Measurements from ENCODE around the gene FYB2. TPM values are rescaled to one million over a fixed set of nuclear protein-coding genes. Genes with fewer than 3 reads are reported as not detected.

The FYB2 gene, protein sequence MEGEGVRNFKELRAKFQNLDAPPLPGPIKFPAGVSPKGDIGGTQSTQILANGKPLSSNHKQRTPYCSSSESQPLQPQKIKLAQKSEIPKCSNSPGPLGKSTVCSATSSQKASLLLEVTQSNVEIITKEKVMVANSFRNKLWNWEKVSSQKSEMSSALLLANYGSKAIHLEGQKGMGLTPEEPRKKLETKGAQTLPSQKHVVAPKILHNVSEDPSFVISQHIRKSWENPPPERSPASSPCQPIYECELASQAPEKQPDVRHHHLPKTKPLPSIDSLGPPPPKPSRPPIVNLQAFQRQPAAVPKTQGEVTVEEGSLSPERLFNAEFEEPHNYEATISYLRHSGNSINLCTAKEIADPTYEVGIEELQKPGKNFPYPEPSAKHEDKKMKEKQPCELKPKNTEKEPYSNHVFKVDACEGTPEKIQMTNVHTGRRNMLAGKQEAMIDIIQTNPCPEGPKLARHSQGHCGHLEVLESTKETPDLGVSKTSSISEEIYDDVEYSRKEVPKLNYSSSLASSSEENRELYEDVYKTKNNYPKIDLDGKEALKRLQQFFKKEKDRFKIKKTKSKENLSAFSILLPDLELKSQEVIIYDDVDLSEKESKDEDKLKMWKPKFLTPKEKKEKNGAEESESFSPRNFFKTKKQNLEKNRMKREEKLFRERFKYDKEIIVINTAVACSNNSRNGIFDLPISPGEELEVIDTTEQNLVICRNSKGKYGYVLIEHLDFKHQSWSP
- not detected in 2 replicates for total RNA-seq (2014; rRNA removed; shearing (Covaris generic))

DNA sequence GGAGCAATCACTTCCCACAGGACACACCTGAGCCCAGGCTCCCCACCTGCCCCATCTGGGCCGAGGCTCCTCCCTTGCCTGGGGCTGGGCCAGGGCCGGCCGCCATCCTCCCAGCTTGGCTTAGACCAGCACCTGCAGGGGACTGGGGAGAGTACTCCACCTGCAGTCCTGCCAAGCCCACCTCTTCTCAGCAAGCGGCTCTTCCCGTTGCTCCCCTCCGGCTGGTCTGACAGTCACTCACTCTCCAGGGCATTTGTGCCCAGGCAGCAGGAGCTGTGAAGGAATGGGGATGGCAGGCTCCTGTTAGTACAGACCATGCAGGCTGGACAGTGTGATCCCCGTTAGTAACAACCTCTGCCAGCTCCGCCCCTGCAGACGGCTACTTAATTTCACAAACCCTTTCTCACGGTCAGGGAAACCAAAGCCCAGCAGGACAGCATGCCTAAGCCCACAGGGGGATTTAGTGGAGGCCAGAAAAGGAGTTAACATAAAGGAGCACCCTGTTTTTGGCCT lies at the start of gene FYB2:
Gene FYB2, minus strand, starts transcription at position 18 of the 513 bp plus-strand sequence. CDS start 114 bp downstream, outside the sequence.

DNA sequence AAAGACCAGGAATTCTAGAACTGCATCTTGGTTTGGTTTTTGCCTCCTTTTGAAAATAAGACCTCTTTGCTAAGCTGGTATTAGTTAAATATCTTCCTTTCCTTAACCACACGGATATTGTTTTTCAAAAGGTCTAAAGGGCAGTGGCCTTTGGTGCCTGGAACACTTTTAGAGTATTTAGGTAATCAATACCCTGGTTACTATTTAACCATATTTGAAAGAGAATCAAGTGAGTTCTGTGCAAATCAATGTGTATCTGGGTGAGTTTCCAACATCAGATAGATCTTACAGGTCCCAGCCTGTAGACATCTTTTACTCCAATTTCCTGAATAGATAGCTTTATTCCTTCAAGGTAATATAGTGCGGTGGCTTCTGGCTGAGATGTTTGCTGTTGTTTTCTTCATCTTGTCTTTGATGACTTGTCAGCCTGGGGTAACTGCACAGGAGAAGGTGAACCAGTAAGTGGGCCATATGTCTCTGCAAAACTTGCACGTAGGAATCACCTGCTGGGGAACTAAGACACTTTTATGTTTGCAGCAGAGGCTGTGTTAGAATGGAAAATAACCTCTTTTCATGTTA lies 35.4 kb upstream of the FYB2 start, which contains the start of gene C8A:
Gene C8A, plus strand, starts transcription at position 277 of the 579 bp plus-strand sequence. Its CDS starts 105 bp downstream, at position 382.

Other genes with a start within 250 kb of the FYB2 start
- 8.4 and 9.6 TPM in 2 replicates for gene PLPP3, start 239.8 kb downstream of the FYB2 start, total RNA-seq (2014; rRNA removed; shearing (Covaris generic))
- 1.6 and 2.0 TPM in 2 replicates for gene PRKAA2, start 174.1 kb downstream of the FYB2 start, total RNA-seq (2014; rRNA removed; shearing (Covaris generic))
- not detected in 2 replicates for gene C8A, start 35.4 kb upstream of the FYB2 start, total RNA-seq (2014; rRNA removed; shearing (Covaris generic))
- gene C8B, start 146.6 kb upstream of the FYB2 start, total RNA-seq (2014; rRNA removed; shearing (Covaris generic)): not detected in 2 replicates

Data from A375 (cell line).